Endothelial cell of hepatic sinusoid (primary cell): ENCODE results near the gene GCNT2.
"Not testable (repeated sequence)": the region's sequence is repeated elsewhere in the genome, so short reads cannot be mapped to it uniquely, and the experiment has no call there.

Experiments
- in situ Hi-C: cut with HindIII; loops from 2 replicates; pipeline ENCODE4 v1.10.0; 2017; ENCODE audit warnings: low sequenced_read_pairs

Gene GCNT2

DNA sequence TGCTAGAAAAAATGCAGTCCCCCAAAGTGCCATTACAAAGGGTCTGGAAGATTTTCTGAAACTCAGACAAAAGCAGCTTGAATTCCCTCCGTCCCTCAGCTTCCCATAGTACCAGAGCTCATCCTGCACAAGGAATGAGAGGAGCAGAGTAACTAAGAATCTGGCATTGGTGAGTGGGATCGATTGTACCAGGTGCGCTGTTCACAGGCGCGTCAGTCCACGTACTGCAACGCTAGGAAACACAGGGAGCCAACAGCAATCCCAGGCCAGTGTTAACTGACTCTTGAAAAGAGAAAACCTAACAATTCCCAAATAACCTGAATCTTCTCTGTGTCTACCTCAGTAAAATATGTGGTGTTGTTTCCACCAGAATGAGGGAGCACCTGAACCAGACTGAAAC, 77.9 kb downstream of the GCNT2 start:
- in situ Hi-C loops, result no loop called here

DNA sequence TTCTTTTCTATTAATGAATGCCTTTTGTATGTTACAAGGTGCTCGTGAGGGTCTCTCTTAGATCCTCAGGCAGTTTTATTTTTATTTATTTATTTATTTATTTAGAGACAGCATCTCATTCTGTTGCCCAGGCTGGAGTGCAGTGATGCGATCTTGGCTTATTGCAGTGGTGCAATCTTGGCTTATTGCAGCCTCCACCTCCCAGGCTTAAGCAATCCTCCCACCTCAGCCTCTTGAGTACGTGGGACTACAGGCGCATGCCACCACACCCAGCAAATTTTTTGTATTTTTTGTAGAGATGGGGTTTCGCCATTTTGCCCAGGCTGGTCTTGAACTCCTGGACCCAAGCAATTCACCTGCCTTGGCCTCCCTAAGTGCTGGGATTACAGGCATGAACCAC, 79.5 kb downstream of the GCNT2 start:
- in situ Hi-C loops, result not testable (repeated sequence)

DNA sequence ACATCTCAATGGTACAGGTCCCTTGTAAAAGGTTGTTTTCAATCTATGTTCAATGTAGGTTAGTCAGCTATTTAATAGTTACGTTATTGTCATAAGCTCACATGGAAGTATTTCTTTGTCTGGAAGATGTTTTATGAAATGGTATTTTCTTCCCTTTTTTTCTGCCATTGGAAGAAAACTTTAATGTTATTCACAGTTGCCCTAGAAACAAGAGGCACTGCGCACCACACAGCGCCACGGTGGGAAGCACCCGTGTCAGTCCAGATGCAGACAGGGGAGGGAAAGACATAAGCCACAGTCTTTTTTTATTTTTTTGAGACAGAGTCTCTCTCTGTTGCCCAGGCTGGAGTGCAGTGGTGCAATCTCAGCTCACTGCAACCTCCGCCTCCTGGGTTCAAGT, 82.1 kb downstream of the GCNT2 start:
- in situ Hi-C loops, result no loop called here

DNA sequence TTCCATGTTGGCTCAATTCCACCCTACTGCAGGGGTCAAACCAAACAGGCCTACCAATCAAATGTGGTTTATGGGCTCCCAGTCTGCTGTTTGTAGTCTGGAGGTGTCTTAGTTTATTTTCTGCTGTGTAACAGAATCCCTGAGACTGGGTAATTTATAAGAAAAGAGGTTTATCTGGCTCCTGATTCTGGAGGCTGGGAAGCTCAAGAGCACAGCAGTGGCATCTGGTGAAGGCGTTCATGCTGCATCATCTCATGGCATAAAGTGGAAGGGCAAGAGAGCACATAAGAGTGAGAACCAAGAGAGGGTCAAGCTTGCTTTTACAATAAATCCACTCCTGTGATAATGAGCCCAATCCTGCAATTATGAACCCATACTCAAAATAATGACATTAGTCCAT, 87.9 kb downstream of the GCNT2 start:
- in situ Hi-C loops, result no loop called here

DNA sequence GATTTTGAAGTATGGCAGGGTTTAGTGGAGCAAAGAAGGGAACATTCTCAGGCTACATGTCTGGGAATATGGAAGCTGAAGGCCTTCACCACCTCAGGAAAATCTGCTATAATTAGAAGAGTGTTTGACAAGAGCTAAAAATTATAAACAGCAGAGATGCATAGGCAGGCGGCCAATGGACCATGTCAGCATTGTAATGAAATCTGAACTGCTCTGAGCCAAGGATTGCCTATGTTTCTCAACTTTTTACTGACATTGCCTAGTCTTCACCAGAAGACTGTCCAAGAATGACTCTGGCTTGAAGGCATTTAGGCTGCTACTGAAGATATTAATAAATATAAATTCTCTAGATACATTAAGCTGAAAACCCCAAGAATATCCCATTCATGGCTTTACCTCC, 89.1 kb downstream of the GCNT2 start:
- in situ Hi-C loops, result loop anchor here (5.0 kb wide), 1 partner anchor 38 kb away; no protein-coding TSS in a partner anchor

DNA sequence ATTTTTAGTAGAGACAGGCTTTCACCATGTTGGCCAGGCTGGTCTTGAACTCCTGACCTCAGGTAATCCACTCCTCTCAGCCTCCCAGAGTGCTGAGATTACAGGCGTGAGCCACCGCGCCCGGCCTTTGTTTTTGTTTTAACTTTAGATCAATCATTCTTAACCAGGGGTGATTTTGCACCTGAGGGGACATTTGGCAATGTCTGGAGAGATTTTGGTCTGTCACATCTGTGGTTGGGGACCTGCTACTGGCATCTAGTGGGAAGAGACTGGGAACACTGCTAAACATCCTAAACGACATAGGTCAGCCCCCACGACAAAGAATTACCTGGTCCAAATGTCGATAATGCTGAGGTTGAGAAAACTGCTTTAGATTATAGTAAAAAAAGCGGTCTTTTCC, 91.0 kb downstream of the GCNT2 start:
- in situ Hi-C loops, result loop anchor here (5.0 kb wide), 1 partner anchor 40 kb away; no protein-coding TSS in a partner anchor

DNA sequence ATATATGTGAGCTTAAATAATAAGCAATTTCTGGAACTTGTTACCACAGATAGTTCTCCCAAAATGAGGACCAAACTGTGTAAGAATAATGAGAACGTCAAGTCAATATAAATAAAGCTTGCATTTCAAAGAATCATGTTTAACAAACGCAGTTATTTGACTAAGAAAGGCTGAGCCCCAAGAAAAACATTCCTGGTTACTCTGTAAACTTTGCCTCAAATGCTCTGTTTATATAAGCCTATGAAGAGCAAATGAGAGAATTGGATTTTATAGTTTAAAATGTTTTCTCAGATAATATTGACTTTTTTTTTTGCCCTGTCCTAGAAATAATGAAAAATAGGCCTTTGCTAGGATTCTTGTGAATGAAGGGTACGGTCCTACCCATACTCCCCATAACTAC, 91.9 kb downstream of the GCNT2 start:
- in situ Hi-C loops, result loop anchor here (5.0 kb wide), 1 partner anchor 41 kb away; no protein-coding TSS in a partner anchor

DNA sequence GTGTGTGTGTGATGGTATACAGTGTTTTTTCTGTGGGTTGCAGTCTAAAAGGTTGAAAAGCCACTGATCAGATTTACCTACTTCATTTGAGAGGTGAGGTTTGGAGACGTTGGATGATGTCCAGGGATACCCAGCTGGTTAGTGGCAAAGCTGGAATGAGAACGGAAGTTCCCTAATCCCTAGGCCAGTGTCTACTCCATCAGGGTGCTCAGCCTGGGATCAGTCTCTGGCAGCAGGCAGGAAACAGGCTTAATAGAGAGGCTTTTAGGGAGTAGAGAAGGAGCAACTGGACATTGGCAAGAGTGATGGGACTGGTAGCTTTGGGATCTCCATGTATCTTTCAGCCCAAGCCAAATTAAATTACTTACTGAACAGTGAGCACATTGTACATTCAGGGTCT, 92.6 kb downstream of the GCNT2 start:
- in situ Hi-C loops, result loop anchor here (5.0 kb wide), 1 partner anchor 41 kb away; no protein-coding TSS in a partner anchor

DNA sequence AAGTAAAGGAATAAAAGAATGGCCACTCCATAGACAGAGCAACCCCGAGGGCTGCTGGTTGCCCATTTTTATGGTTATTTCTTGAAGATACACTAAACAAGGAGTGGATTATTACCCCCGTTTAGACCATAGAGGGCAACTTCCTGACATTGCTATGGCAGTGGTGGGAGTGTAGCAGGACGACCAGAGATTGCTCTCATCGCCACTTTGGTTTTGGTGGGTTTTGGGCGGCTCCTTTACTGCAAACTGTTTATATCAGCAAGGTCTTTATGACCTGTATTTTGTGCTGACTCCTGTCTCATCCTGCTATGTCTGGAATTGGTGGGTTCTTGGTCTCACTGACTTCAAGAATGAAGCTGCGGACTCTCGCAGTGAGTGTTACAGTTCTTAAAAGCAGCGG, 94.5 kb downstream of the GCNT2 start:
- in situ Hi-C loops, result no loop called here

DNA sequence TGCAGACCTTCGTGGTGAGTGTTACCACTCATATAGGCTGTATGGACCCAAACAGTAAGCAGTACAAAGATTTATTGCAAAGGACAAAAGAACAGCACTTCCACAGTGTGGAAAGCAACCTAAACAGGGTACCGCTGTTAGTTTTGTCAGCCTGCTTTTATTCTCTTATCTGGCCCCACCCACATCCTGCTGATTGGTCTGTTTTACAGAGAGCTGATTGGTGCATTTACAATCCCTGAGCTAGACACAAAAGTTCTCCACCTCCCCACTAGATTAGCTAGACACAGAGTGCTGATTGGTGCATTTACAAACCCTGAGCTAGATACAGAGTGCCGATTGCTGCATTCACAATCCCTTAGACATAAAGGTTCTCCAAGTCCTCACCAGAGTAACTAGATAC, 95.1 kb downstream of the GCNT2 start:
- in situ Hi-C loops, result not testable (repeated sequence)

DNA sequence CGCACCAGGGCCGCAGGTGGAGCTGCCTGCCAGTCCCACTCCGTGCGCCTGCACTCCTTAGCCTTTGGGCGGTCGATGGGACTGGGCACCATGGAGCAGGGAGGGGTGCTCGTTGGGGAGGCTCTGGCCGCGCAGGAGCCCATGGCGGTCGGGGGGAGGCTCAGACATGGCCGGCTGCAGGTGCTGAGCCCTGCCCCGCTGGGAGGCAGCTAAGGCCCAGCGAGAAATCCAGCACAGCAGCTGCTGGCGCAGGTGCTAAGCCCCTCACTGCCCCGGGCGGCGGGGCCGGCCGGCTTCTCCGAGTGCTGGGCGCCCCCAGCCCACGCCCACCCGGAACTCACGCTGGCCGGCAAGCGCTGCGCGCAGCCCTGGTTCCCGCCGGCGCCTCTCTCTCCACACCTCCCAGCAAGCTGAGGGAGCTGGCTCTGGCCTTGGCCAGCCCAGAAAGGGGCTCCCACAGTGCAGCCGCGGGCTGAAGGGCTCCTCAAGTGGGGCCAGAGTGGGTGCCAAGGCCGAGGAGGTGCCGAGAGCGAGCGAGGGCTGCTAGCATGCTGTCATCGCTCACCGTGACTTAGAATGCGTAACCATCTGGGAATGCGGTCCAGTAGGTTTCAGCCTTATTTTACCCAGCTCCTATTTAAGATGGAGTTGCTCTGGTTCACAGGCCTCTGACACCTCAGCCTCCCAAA, 96.0 kb downstream of the GCNT2 start:
- in situ Hi-C loops, result no loop called here

DNA sequence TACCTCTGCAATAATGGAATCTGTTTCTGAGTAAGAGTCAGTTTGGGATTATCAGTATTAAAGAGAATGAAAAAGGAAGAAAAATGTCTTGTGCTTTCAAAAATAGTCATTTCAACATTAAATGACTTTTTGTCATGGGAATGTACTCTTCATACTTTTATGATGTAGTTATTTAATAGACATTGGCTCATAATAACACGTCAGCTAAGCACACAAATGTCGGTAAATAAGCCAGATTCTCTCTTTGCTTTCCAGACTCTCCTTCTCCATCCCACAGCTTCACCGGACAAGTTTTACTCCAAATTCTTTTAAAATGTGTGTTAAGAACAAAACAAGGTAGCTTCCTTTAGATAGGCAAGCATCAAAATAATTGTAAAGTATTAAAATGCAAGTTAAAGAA, 97.3 kb downstream of the GCNT2 start:
- in situ Hi-C loops, result no loop called here

DNA sequence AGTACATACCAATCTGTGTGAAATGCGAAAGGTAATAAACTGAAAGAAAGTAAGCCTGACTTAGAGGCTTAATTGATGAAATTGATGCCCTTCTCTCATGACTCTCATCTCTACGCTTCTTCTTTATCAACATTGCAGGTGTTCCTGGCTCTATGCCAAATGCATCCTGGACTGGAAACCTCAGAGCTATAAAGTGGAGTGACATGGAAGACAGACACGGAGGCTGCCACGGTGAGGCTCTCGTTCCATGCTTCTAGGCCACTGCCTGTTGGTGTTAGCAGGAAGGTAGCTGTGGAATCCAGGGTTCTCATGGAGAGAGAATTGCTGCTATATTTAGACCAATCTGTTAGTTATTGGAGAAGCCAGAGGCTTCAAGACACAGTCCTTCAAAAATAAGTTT, 100.1 kb downstream of the GCNT2 start:
- in situ Hi-C loops, result no loop called here

DNA sequence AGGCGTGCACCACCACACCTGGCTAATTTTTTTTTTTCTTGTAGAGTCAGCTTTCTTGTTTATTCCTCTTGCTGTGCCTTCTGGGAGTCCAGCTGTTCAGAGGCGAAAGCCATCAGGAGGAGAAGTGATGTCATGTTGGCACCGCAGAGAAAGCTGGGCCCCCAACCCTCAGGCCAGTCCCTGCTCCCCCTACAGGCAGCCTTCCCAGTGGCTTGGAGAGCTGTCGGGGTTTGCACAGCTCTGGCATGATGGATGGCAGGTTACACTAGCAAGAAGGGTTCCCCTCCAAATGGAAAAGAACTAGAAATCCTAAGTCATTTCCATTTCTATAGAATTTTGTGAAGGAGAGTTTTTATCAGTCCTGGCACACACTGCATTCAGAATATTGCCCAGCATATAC, 100.7 kb downstream of the GCNT2 start:
- in situ Hi-C loops, result no loop called here

DNA sequence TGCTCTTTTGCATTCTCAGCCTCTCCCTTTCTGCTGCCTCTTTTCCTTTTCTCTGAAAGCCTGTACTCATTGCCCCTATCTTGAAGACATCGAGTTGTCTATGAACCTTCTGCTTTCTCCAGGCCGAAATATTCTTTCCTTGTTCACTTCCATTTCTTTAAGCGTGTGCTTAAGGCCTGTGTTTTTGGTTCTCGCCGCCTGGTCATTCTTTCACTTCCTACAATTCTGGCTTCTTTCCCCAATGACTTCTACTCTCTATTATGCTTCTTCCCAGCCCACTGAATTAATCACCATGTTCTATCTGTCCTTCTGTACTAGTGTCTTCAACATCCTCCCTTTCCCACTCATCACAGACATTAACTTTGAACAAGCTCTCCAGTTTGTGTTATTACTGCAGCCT, 103.7 kb downstream of the GCNT2 start:
- in situ Hi-C loops, result no loop called here

DNA sequence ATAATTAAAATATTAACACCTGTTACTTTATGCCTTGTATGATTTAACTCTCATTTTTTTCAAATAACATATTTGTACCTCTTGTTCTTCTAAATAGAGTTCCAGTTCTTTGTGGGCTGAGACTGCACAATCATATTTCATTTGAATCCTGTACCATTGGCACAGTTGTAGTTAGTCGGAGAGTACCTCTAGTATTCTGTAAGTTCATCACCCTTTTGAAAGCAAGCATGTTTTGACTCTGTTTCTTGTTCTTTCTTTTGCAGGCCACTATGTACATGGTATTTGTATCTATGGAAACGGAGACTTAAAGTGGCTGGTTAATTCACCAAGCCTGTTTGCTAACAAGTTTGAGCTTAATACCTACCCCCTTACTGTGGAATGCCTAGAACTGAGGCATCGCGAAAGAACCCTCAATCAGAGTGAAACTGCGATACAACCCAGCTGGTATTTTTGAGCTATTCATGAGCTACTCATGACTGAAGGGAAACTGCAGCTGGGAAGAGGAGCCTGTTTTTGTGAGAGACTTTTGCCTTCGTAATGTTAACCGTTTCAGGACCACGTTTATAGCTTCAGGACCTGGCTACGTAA, 105.1 kb downstream of the GCNT2 start:
- in situ Hi-C loops, result no loop called here

DNA sequence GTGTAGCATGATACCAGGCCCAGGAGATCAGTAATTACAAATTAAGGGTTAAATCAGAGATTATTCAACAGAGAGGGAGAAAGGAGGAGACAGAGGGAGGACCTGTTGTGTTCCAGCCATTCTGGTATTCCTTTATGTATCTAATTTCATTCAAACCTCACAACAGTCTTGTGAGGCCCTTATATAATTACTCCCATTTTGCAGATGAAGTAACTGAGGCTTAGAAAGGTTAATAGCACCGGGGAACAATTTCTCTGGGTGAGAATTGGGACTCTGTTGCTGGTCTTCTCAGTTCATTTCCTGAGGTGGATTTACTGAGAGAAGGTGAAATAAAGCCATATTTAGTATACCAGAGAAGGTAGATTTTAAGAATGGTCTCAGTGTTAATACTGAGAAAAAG, 106.6 kb downstream of the GCNT2 start:
- in situ Hi-C loops, result no loop called here

DNA sequence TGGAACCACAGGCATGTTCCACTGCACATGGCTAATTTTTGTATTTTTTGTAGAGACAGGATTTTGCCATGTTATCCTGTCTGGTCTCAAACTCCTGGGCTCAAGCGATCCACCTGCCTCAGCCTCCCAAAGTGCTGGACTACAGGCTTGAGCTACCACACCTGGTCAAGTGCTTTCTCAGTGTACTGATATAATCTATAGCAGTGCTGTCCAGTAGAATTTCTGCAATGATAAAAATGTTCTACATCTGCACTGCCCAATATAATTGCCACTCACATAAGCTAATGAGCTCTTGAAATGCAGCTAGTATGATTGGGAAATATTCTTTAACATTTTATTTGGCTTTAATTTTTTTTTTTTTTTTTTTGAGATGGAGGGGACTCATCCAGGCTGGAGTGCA, 109.0 kb downstream of the GCNT2 start:
- in situ Hi-C loops, result no loop called here

DNA sequence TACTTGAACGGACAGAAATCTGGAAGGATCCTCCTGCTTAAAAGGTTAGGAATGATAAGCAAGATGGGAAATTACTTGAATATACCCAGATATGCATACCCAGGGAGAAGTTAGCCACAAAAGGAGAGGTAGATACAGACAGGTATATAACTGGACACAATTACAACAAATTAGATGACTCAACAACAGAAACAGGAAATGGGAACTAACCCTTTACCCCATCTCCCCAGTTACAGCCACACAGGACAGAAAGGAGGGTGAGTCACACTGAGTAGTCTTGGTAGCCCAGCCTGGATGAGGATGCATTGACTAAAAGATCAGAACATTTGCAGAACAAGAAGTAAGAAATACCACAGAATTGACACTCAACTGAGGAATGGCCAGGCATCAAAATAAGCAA, 112.1 kb downstream of the GCNT2 start:
- in situ Hi-C loops, result no loop called here

DNA sequence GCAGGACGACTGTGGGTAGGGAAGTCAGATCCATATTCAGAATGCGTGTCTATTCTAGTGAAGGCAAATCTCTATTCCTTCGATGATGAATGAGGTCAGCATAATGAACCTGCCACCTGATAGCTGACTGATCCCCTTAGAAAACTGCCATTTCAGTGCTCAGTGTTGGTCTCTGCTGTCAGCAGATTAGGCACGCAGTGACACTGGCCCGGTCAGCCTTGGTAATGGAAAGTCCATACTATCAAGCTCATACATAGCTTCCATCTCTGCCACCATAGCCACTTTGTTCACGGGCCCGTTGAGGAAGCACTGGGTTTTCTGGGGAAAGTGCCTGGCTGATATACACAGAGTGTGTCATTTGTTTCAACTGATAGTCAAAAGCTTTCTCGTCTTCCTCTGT, 119.3 kb downstream of the GCNT2 start:
- in situ Hi-C loops, result no loop called here

DNA sequence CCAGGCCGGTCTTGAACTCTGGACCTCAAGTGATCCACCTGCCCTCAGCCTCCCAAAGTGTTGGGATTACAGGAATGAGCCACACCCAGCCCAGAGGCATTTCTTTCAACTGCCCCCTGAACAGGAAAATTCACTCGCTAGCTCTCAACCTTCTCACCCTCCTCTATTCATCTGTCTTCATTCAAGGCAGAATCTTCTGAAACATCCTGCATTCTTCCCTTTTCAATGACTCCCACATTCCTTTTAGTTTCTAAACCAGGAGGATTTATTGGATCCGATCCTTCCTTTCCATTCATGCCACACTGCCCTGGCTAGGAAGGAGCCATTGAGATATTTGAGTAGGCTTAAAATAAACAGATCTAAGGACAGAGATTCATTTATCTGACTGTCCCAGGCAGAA, 120.4 kb downstream of the GCNT2 start:
- in situ Hi-C loops, result no loop called here

DNA sequence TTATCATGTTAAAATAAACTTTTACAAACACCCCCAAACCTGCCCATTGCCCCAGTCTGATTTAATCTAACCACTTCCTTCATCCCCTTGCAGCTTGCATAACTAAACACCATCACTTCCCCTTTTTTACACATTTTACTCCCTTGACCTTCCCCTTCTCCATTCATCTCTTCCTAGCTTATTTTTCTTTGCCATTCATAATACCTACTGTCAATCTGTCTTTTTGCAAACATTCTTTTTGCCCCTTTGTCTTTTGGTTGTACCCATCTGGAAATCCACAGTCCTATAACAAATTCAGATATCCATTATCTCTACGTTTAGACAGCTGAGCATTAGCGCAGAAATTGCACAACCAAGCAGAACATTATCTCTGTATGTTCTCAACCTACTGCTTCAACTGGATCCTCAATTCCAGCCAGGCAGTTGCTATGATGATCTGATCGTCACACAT, 122.1 kb downstream of the GCNT2 start:
- in situ Hi-C loops, result no loop called here

DNA sequence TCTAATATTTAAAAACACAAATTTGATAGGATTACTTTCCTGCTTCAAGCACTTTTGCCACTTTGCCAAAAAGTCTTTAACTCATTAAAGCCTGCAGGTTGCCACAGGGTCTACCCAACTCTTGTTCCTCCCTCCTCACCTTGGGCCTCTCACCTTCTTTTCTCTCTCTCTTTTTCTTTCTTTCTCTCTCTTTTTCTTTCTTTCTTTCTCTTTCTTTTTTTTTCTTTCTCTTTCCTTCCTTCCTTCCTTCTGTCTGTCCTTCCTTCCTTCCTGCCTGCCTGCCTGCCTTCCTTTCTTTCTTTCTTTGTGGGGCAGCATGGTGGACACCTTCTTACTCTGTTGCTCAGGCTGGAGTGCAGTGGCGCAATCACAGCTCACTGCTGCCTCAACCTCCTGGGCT, 123.1 kb downstream of the GCNT2 start:
- in situ Hi-C loops, result no loop called here
